OCI-LY1 (cell line): Measurements from ENCODE around the gene ATXN7.

ENCODE experiments used
- H2AFZ ChIP-seq: fragments of 200-600 bp; sonication (generic), shearing (Covaris generic); 2 replicates; pipeline ENCODE4 v1.6.0; 2014; ENCODE audit warnings: antibody characterized with exemption, mild to moderate bottlenecking, low read length
- H3F3A ChIP-seq: fragments of 200-600 bp; sonication (generic), shearing (Covaris generic); 2 replicates; pipeline ENCODE4 v1.6.0; 2014; ENCODE audit warnings: mild to moderate bottlenecking, antibody characterized with exemption, low read length, moderate library complexity; ENCODE audit not compliant: insufficient read depth
- H3K27ac ChIP-seq: fragments of 200-600 bp; sonication (generic); 2 replicates; pipeline ENCODE4 v1.5.1; 2014; ENCODE audit warnings: low read length, mixed run types, mild to moderate bottlenecking, low read depth; ENCODE audit not compliant: poor library complexity, severe bottlenecking
- H3K27me3 ChIP-seq: fragments of 200-600 bp; sonication (generic); 2 replicates; pipeline ENCODE4 v1.6.0; 2014; ENCODE audit warnings: antibody characterized with exemption, mild to moderate bottlenecking, low read length, moderate library complexity; ENCODE audit not compliant: insufficient read depth
- H3K36me3 ChIP-seq: fragments of 200-600 bp; sonication (generic); 2 replicates; pipeline ENCODE4 v1.6.1; 2014; ENCODE audit warnings: mild to moderate bottlenecking, antibody characterized with exemption, low read length, moderate library complexity, mixed read lengths; ENCODE audit not compliant: insufficient read depth
- H3K4me1 ChIP-seq: fragments of 200-600 bp; sonication (generic); 2 replicates; pipeline ENCODE4 v1.5.1; 2014; ENCODE audit warnings: mild to moderate bottlenecking, low read length, moderate library complexity; ENCODE audit not compliant: insufficient read depth, severe bottlenecking
- H3K4me2 ChIP-seq: fragments of 200-600 bp; sonication (generic), shearing (Covaris generic); 2 replicates; pipeline ENCODE4 v1.6.1; 2014; ENCODE audit warnings: low read length
- H3K4me3 ChIP-seq: fragments of 200-600 bp; sonication (generic); 2 replicates; pipeline ENCODE4 v1.5.1; 2014; ENCODE audit warnings: low read length, low read depth, mild to moderate bottlenecking, mixed read lengths; ENCODE audit not compliant: poor library complexity, severe bottlenecking
- H3K79me2 ChIP-seq: fragments of 200-600 bp; shearing (Covaris generic); 2 replicates; pipeline ENCODE4 v1.6.1; 2016; ENCODE audit warnings: mixed run types, low read length, mixed read lengths; ENCODE audit not compliant: insufficient read depth
- H3K9ac ChIP-seq: fragments of 200-600 bp; sonication (generic), shearing (Covaris generic); 2 replicates; pipeline ENCODE4 v1.6.1; 2014; ENCODE audit warnings: mild to moderate bottlenecking, low read length, mixed read lengths
- H3K9me2 ChIP-seq: fragments of 200-600 bp; sonication (generic), shearing (Covaris generic); 2 replicates; pipeline ENCODE4 v1.6.1; 2014; ENCODE audit warnings: low read depth, mild to moderate bottlenecking, low read length, mixed read lengths
- H3K9me3 ChIP-seq: fragments of 200-600 bp; shearing (Covaris generic); 2 replicates; pipeline ENCODE4 v1.6.1; 2014; ENCODE audit warnings: low read length, mixed read lengths
- H4K20me1 ChIP-seq: fragments of 200-600 bp; sonication (generic), shearing (Covaris generic); 2 replicates; pipeline ENCODE4 v1.6.0; 2016; ENCODE audit warnings: mild to moderate bottlenecking, low read length; ENCODE audit not compliant: insufficient read depth
- EZH2 ChIP-seq: fragments of 200-600 bp; sonication (generic), shearing (Covaris generic); IDR thresholded peaks from 2 replicates; pipeline ENCODE4 v1.8.0; 2017; ENCODE audit warnings: borderline replicate concordance, mixed run types, mild to moderate bottlenecking, antibody characterized with exemption, low read length, moderate library complexity, mixed read lengths
- TF ChIP-seq, protein P1 (sequence below): fragments of 200-600 bp; sonication (generic), shearing (Covaris generic); IDR thresholded peaks from 2 replicates; pipeline ENCODE4 v1.5.1; 2017; ENCODE audit warnings: mild to moderate bottlenecking, antibody characterized with exemption, low read length, moderate library complexity, mixed read lengths

ATXN7 gene

DNA sequence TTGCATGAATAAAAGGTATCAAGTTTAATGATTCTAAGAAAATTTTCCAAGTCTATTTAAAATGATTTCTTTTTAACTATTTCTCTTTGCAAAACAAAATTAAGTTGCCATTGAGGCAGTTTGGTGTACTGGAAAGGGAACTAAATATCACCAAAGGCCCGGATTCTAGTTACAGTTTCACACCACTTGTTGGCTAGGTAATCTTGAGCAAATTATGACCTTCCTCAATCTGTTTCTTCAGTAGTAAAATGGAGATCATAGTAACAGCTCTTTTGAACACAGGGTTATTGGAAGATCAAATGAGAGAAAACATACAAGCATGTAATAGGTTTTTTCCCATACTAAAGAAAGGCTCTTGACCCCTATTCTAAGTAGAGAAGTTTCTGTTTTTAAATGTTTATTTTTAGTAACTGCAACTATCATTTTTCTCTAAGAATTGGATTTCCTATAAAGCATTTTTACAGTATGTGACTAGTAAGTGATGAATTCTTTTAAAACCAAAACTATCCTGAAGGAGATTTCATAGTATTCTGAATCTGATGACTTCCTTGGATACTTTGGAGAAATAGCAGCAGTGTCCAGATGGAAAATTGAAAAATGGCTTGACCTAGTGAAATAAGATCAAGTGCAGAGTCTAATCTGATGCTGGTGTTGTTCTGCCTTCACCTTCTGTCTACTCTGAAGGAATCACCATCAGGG is 32.8 kb downstream of the ATXN7 start:
- H3K4me1 ChIP-seq, result peaks cover 5% of the 10 kb centered on the region
- no peak for TF ChIP-seq EZH2
- TF ChIP-seq, protein P1, sequence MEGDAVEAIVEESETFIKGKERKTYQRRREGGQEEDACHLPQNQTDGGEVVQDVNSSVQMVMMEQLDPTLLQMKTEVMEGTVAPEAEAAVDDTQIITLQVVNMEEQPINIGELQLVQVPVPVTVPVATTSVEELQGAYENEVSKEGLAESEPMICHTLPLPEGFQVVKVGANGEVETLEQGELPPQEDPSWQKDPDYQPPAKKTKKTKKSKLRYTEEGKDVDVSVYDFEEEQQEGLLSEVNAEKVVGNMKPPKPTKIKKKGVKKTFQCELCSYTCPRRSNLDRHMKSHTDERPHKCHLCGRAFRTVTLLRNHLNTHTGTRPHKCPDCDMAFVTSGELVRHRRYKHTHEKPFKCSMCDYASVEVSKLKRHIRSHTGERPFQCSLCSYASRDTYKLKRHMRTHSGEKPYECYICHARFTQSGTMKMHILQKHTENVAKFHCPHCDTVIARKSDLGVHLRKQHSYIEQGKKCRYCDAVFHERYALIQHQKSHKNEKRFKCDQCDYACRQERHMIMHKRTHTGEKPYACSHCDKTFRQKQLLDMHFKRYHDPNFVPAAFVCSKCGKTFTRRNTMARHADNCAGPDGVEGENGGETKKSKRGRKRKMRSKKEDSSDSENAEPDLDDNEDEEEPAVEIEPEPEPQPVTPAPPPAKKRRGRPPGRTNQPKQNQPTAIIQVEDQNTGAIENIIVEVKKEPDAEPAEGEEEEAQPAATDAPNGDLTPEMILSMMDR, result no peak
- peaks cover 4% of the 10 kb centered on the region; the same call in 1 of the 2 replicates for H4K20me1 ChIP-seq
- H3K4me3 ChIP-seq, result no peak overlapping the region
- no peaks in the 10 kb centered on the region for H3K9me3 ChIP-seq
- peaks cover 34% of the 10 kb centered on the region for H3K79me2 ChIP-seq
- no peak overlapping the region for H3K27ac ChIP-seq
- H3K27me3 ChIP-seq, result no peaks in the 10 kb centered on the region
- H3K36me3 ChIP-seq, result peaks cover 45% of the 10 kb centered on the region
- no peak overlapping the region for H2AFZ ChIP-seq
- H3K9ac ChIP-seq, result no peak overlapping the region
- H3F3A ChIP-seq, result no peaks in the 10 kb centered on the region
- H3K4me2 ChIP-seq, result no peak overlapping the region
- H3K9me2 ChIP-seq, result no peaks in the 10 kb centered on the region

DNA sequence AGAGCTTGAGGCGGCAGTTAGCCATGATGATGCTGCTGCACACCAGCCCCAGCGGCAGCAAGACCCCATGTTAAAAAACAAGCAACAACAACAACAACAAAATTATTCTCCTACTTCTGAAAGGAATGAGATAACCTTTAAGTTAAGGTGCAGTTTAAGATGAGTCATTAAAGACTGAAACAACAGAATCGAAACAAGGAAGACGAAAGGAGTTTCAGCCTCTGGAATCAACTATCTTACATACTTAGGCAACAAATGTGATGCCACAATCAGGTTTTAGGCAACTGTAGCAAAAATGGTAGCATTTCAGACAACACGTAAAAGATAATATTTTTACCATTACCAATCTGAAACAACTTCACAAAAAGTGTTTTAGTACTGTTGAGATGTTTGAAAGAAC is 36.3 kb downstream of the ATXN7 start:
- Histone ChIP-seq H3K27me3 (no peaks in the 10 kb centered on the region), H3K9me3 (no peaks in the 10 kb centered on the region), H4K20me1 (peaks cover 4% of the 10 kb centered on the region; the same call in 1 of the 2 replicates), H3K9ac (no peak overlapping the region), H3K4me1 (peaks cover 5% of the 10 kb centered on the region), H3K4me2 (no peak overlapping the region), H3K9me2 (no peaks in the 10 kb centered on the region), H2AFZ (no peak overlapping the region), H3F3A (no peaks in the 10 kb centered on the region), H3K79me2 (peaks cover 21% of the 10 kb centered on the region), H3K36me3 (peaks cover 47% of the 10 kb centered on the region), H3K4me3 (no peak overlapping the region), H3K27ac (no peak overlapping the region)
- TF ChIP-seq EZH2, result no peak
- TF ChIP-seq, protein P1, result no peak

DNA sequence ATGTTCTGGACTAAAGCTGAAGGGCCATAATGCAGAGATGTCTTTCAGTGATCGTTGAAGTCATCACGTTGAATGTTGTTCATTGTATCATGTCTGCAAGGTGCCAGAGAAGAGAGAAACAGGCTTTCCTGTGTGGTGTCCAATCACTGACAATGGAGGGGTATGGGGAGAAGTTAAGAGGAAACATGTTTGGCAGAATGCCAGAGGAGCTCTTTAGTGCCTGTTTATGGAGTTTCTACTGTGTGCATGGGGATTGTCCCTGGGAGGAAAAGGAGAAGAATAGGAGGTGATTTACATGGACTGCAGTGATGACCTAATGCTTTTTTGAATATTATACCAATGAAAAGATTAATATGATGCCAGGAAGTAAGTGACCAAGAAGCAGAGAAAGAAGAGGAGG is 36.8 kb downstream of the ATXN7 start:
- Histone ChIP-seq H4K20me1 (peaks cover 4% of the 10 kb centered on the region; the same call in 1 of the 2 replicates), H3K36me3 (peaks cover 49% of the 10 kb centered on the region), H3K4me2 (no peak overlapping the region), H3K4me1 (peaks cover 5% of the 10 kb centered on the region), H3K9me3 (no peaks in the 10 kb centered on the region), H3K27me3 (no peaks in the 10 kb centered on the region), H2AFZ (no peak overlapping the region), H3K9ac (no peak overlapping the region), H3K27ac (no peak overlapping the region), H3K9me2 (no peaks in the 10 kb centered on the region), H3K79me2 (peaks cover 16% of the 10 kb centered on the region), H3K4me3 (no peak overlapping the region), H3F3A (no peaks in the 10 kb centered on the region)
- TF ChIP-seq, protein P1, result no peak
- no peak for TF ChIP-seq EZH2
